Measurements from ENCODE around the gene FOXJ2.
A peak's percentile ranks its signal among the peaks of the same experiment; 100 is the strongest.
"Not testable (repeated sequence)": the region's sequence is repeated elsewhere in the genome, so short reads cannot be mapped to it uniquely, and the experiment has no call there.

The FOXJ2 gene

DNA sequence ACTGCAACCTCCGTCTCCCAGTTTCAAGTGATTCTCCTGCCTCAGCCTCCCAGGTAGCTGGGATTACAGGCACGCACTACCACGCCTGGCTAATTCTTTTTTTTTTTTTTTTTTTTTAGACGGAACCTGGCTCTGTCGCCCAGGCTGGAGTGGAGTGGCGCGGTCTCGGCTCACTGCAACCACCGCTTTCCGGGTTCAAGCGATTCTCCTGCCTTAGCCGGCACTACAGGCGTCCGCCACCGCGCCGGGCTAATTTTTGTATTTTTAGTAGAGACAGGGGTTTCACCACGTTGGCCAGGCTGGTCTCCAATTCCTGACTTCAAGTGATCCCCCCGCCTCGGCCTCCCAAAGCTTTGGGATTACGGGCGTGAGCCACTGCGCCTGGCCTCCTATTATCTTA, 1.5 kb upstream of the FOXJ2 start:
- DNase-seq: not testable (repeated sequence)

DNA sequence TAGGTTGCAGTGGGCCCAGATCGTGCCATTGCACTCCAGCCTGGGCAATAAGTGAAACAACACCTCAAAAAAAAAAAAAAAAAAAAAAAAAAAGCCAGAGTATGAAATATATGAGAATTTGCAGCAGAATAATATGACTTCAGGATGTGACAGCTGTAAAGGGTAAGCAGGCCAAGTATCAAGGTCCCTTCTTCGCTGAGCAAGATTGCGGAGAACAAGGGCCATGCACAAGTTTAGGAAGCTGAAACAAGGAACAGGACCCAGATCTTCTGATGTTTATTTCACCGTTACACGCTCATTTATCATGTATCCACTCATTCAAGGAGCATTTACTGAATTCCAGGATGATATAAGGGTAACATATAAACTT, 659 bp upstream of the FOXJ2 start:
- DNase-seq: no peak

DNA sequence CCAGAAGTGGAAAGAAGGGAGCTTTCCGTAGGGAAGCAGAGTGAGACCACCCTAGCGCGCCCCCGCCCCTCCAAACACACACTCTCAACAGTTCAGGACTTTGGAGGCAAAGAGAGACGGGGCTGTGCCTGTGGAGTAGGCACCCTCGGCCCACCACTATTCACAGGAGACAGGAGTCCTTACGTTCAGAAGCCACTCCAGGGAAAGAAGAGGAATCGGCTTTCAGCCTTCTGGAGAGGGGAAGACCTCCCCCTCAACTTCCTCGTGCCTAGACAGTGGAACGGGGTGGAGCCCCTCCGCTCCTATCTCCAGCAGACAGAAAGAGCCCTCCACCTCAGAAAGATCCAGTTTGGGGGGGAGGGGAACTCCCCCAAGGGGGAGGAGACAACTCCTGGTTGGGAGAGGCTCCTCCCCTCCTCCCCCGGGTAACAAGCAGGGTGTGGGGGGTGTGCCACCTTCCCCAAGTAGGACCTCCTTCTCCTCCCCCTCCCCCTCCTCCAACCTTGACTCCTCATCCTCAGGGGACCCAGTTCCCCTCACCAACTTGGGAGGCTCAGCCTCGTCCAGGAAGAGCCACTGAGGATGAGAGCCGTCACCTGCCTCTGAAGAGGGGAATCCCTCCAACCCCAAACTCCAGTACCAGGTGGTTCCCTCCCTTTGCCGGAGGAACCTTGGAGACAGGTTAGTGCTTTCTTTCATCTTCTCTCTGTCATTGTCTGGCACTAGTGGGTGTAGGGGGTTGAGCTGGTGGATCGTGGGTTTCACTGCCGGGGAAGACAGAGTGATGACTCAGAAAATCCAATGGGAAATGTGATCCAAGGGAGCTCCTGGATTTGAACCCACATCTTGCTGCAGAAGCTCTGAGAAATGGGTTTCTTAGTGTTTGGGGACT, 883 bp downstream of the FOXJ2 start:
- peak; percentile 66 for DNase-seq

DNA sequence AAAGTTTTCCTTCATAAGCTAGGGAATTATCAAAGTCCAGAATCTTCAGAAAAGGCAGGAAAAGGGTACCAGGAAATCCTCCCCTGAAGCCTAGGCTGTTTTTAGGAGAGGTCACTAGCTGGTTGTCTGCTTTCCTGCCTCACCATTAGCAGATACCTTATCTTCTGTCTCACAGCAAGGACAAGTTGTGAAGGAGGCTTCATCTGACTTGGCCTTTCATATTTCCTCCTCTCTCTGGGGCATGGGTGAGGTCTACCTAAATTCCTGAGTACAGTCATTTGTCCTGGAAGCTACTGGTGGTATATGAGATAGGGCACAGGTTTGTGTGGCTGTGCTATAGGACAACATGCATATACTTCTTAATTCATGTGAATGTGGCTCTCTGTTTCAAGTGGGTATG, 2.3 kb downstream of the FOXJ2 start:
- no peak for DNase-seq

DNA sequence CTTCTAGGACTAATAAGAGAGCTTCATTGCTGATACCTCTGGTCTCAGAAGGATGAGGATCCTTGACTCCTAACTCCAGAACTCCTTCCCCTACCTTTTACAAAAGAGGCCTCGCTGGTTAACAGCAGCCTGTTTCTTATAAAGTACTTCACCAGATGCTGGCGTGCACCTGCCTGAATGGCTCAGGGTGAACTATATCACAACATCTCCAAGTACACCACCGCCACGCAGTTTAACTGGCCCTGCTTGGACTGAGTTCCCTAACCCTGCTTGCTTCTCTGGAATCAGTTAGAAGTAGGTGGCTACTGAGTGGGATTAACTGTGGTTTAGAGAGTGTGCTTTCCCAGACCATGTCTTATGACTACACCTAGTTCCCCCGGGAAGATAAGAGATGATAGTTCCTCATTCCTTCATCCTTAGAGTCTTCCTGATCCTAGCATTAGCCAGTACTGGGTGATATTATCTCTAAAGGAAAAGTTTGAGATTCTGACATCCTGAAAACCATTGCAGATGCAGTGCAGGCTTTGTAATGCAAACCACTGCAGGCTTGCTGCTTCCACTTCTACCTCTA, 3.0 kb downstream of the FOXJ2 start:
- DNase-seq: no peak

DNA sequence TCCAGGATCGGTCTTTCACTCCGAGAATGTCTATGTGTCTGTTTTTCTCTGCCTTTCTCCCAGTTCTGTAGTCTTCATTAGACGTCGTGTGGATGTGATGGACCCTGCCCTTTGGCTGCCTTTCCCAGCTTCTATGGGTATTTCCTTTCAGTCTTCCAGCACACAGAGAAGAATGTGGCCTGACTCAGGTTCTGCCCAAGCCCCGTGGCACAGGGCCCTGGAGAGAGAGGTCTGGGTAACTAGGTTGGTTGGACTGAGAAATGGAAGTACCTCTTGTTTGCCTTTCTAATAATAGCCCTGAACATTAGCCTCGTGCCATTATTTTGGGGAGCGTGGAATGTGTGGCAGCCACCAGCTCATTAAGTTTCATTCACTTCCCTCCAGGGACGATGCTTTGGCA, 3.8 kb downstream of the FOXJ2 start:
- DNase-seq: no peak

DNA sequence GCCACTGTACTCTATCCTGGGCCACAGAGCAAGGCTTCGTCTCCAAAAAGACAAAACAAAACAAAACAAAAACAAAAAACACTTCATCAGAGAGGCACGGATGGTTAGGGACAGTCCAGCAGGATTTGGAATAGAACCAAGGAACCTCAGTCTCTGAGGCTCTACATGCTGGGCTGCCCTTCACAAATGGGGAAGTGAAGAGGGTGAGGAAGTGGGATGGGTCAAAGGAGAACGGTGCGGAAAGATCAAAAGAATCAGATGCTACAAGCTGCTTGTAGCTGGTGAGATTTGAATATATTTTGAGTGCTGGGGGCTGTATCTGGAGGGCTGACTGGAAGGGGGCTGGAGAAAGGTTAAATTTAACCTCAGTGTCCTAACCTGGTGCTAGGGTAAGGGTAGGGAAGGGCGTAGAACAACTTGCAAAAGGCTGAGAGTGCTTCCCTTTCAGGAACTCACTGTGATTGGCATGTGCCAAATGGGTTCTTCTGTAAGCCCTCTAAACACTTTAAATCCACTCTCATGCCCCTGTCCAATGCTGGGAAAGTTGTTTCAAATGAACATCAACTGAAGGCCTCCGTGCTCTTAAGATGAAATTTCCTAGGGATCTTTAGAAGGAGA, 4.6 kb downstream of the FOXJ2 start:
- DNase-seq: peak; percentile 29

DNA sequence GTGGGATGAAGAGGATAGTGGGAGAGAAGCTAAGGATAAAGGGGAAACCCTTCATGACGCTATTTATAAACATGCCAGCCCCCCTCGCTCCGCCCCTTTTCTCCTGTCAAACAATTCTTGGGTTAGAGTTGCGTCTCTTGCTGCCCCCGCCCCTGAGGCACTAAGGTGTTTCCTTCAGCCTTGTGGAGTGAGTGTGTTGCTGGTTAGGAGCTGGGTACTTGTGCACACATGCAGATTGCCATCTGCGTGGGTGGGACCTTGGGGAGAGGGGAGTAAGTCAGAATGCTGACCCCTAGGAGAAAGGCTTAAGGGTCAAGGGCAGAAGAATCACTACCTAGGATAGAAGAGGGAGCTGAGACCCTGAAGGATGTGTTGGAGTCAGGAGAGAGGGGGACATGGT, 5.4 kb downstream of the FOXJ2 start:
- DNase-seq: no peak

DNA sequence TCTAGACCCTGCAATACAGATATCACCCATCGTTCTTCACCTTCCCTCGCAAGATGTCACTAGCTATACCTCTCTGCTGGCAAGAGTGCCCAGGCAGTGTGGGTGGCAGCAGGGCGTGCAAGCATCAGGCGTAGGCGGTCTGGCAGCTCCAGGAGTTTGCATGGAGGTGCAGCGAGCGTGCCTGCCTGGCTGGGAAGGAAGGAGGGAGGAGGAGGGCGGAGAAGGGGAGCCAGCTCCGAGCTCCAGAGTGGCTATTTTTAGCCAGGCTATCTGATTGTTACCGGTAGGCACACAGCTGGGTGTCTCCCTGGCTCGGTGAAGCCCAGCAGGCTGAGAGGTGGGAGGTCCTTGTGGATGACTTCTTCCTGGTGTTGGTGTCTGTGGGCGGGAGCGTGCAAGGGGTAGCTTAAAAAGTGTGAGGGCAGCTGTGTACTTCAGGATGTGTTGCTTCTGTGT, 6.2 kb downstream of the FOXJ2 start:
- DNase-seq: peak; percentile 39

DNA sequence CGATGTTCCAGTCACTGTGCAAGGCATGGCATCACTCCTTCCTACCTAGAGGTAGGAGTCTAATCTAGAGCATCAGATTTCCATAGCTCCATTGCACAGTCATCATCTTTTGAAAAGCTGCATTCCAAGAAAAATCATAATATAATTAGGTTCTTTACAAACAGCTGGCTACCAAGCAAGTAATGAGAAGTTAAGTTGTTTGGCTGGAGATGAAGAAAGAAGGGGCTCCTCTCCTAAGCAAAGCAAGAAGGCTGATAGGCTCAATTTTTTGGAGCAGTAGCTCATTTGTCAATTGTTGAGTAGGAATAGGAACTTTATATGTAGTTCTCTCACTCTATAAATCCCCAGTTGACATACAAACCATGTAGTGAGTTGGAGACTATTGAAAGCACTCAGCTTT, 8.3 kb downstream of the FOXJ2 start:
- DNase-seq: no peak

DNA sequence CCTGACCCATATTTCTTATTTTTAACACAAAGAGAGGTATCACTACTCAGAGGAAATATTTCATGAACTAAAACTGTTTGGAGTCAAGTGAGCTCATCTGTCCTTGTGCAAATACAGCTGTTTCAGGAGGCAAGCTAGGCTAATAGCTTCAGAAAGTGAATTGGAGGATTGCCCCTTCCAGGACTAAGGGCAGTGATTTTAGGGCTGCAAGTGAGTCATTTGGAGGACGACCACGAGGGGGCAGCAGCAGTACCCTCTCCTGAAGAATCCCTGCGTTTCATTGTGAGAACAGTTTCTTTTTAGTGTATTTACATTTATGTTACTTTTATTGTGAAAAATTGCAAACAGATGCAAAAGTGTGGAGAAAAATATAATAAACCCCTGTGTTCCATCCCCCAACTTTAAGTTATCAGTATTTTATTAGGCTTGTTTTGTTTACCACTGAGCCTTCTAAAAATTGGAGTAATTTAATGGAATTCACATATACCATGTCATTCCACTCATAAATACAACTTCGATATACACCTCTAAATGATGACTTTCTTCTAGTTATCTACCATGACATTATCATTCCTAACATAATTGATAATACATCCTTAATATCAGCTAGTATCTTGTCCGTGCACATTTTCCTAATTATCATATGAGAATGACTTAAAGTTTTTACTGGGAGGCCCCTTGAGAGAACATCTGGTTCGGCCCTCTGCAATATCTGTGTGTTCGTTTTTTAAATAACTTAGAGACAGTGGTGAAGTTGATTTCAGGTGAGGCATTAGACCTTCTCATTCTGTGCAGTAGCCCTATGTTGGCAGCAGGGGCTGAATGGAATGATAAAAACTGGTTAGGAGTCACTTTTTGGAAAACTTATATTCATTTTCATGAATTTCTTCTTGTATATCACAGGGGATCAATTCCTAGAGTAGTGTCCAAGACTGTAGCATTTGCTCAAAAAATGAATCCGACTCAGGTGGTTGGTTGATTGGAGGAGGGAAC, 13.7 kb downstream of the FOXJ2 start:
- DNase-seq: peak; percentile 82

DNA sequence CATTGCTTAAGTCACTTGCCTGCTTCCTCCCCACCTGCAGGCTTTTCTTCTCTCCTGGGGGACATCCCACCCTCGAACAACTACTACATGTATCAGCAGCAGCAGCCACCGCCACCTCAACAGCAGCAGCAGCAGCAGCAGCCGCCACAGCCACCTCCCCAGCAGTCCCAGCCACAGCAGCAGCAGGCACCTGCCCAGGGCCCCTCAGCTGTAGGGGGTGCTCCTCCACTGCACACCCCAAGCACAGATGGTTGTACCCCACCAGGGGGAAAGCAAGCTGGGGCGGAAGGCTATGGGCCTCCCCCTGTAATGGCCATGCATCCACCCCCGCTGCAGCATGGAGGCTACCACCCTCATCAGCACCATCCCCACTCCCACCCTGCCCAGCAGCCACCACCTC, 15.3 kb downstream of the FOXJ2 start:
- no peak for DNase-seq

DNA sequence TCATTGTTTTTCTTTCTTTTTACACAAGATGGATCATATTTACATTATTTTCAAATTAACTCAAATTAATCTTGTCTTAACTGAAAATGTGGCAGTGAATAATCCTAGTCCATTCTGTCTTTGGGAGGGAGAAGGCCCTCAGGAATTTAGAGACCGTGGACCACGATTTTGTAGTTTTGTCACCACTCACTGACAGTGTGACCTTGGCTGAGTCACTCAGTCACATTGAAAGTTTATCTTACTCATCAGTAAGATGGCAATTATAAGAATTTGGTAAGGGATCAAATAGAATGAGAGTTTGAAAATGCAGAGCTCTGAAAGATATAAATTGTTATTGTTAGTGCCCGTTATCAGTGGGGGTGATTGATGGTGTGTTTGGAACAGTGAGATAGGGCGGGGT, 16.4 kb downstream of the FOXJ2 start:
- no peak for DNase-seq

DNA sequence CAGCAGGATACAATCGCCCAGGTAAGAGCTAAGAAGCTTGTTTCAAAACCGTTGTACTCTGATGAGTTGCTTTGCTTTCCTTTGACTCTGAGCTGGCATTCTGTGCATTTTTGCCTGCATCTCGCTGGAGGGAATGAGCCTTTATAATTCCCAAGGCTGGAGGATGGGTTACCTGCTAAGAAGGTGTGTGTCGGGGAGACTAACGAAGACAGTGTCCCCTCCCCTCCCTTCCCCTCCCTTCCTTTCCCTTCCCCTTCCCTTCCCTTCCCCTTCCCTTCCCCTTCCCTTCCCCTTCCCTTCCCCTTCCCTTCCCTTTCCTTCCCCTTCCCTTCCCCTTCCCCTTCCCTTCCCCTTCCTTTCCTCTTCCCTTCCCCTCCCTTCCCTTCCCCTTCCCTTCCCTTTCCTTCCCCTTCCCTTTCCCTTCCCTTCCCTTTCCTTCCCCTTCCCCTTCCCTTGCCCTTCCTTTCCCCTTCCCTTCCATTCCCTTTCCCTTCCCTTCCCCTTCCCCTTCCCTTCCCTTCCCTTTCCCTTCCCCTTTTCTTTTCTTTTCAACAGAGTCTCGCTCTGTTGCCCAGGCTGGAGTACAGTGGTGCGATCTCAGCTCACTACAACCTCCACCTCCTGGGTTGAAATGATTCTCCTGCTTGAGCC, 18.2 kb downstream of the FOXJ2 start:
- no peak for DNase-seq

DNA sequence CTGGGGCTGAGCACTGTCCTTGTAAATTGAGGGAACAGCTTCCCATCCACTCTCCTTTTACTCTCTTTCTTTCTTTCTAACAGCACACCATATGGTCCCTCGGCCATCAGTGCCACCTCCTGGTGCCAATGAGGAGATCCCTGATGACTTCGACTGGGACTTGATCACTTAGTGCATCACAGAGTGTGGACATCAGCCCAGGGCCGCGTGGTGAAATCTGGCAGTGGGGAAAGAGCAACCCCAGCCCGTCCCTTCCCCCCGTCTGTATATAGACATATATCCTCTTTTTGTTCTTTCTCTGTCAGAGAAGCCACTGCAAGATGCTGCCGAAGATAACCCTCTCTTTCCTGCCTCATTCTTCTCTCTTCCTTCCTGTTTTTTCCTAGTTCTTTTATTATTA, 20.2 kb downstream of the FOXJ2 start:
- DNase-seq: no peak

DNA sequence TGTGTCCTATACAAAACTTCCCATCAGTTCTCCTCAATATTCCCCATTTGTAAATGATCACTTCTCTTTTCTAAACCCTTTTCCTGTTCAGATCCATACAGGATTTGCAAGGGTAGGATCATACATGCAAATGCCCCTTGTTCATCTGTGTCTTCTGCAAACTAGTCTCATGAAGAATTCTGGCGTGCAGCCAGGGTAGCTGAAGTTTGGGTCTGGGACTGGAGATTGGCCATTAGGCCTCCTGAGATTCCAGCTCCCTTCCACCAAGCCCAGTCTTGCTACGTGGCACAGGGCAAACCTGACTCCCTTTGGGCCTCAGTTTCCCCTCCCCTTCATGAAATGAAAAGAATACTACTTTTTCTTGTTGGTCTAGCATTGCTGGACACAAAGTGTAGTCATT, 22.3 kb downstream of the FOXJ2 start:
- DNase-seq: no peak

DNA sequence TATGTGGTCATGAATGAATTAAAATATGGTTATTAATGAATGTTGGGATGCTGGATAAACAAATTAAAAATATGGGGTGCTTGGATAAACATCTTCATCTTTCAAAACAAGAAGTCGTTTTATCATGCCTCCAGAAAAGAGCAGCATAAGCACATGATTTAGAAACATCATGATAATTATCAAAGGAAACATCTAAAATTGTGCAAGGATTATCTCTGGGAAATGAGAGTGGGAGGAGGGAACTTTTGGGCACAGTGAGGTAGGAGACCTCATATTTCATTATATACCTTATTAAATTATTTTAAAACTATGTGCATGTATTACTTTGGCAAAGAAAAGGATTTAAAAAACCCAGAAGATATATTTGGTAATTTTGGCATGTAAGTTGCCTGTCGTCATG, 24.8 kb downstream of the FOXJ2 start:
- no peak for DNase-seq

DNA sequence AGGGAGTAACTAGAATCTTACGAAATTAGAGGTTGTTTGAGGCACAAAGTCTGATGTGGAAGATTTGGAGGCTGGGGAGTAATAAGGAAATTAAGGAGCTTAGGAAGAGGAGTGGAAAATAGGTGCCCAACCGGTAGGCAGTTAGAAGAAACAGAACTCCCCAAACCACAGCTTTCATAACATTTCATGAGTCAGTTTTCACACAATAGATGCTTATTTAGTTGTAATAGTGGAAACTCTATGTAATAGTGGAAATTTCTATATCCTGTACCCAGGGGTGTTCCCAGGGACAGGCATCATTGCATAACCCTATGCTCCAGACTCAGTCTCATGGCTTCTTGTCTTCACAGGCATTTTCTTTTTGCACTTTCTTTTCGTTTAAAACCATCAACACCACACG, 25.3 kb downstream of the FOXJ2 start:
- DNase-seq: no peak

DNA sequence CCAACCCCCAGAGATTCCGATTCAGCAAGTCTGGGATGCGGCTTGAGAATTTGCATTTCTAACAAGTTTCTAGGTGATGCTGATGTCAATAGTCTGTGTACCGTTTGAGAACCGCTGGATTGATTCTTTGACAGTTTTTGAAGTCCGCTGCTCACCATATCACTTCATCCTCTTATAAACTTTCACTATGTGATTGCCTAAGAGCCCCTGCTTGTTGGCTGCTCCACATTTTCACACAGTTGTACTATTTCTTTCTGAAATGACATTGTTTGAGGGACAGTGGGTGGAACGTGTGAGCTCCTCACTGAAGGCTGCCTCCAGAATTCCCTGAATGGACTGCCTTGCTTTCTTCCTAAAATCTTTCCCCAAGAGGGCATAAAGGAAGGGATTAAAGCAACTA, 26.0 kb downstream of the FOXJ2 start:
- DNase-seq: no peak

DNA sequence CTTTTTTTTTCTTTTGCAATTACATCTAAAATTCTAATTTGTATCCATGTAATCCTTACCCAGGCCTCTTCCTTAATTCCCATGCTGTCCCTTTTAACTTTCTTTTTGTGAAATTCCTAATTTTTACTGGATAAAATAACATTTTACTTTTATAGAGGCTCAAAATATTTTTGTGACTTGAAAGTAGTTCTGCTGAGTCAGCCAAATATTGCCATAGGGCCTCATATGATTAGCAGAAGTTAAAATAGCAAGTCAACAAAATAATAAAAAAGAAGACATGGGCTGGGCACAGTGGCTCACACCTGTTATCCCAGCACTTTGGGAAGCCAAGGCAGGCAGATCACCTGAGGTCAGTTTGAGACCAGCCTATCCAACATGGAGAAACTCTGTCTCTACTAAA, 31.6 kb downstream of the FOXJ2 start:
- DNase-seq: no peak

DNA sequence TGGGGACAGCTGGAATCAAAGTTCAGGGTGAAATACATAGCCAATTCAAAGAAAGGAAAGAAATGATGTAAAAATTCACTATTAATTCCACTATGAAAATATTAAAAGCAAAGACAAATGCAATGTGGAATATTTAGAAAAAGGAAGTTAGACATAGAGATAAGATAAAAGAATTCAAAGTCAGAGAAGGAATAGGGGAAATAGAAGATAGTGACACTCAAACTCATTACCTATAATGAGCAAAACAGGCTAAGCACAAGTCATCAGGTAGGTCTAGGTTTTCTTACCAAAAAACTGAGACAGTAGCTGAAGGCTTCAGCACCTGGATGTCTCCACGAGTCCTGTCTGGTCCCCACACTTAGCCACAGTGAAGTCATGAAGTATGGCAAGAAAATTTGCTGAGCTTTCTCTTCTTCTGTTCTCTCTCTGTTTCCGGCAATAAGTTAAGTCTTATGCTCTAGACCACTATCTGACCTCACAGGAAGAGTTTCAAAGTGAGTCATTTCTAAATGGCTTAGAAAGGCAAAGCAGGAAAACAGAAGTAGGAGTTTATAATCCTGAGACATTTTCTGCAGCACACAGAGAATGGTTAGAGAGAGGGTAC, 33.6 kb downstream of the FOXJ2 start, which contains the start of gene C3AR1:
Gene C3AR1, minus strand, starts transcription at position 369 of the 604 bp plus-strand sequence. CDS start 6,174 bp downstream, outside the sequence.
- peak; percentile 77 for DNase-seq

DNA sequence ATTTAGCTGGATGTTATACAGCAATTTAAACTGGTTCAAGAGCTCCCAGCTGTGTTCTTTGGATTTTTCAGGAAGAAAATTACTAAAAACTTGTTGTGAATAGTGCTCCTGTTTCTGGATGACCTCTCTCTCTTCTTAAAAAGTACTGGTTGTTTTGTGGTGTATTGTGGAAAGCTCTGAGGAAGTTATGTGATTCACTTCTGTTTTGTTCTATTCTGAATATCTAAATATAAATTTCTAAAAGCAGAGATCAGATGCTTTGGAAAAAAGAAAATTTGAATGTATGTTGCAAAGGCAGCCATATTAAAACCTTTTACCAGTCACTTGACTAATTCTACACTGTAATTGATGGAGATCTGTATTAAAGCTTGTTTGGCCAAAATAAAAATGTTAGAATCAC, 37.1 kb downstream of the FOXJ2 start:
- DNase-seq: no peak

All from CD4-positive, alpha-beta T cell treated with Interleukin-21 for 1 hour (primary cell).